ENCODE measurements around the gene KCNJ15. TPM values are rescaled to one million over a fixed set of nuclear protein-coding genes. Genes with fewer than 3 reads are reported as not detected.

Gene KCNJ15
- total RNA-seq, 4 donors from 2014 or later: 0.14 to 0.16 TPM; not detected in 2

DNA sequence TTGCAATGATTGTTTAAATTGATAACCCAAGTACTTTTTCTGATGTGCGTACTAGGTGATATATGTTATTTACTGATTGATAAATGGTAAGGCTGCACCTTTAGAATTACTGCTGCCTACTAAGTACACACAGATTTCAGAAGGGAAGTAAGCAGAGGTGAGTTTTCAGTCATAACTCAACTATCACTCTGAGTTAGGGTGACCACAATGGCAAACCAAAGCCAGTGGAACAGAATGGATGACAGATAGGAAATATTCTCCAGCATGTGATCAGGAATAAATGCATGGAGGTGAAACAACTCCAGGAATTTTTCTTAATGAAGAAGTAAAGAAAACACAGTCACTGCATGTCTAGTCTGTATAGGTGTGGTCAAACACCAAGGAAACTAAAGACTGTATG is 7.5 kb upstream of the KCNJ15 start:
- no peaks in the 10 kb centered on the region for H3K36me3 ChIP-seq
- intact Hi-C loops (cut with DNase I; ENCODE audit: low total_unique reads): no loop called here
- no peaks in the 10 kb centered on the region for H3K27me3 ChIP-seq
- H3K4me1 ChIP-seq: peaks cover 5 to 29% (median 16%) of the 10 kb centered on the region in 4 donors
- WGBS, 2 donors (ENCODE audit: low coverage in 1 of 2): 74 to 80% methylated on average over 1 of the region's 1 CpG
- H3K27ac ChIP-seq: no peak overlapping the region
- no peaks in the 10 kb centered on the region for H3K9me3 ChIP-seq
- in situ Hi-C loops (cut with MboI; ENCODE audit: low pct_ligation_motif_present in 1 of 4, low pct_unique_long_range_greater_than_20kb in 1 of 4, low sequenced_read_pairs in 3 of 4): no loop called here
- DNase-seq: no peak
- TF ChIP-seq CTCF (IDR thresholded peaks at IDR 0.05) (no peak), EP300 (IDR thresholded peaks at IDR 0.05; ENCODE audit: low read depth) (no peak), POLR2A (IDR thresholded peaks at IDR 0.05) (no peak), POLR2AphosphoS5 (IDR thresholded peaks at IDR 0.05) (no peak)
- no peak overlapping the region for H3K4me3 ChIP-seq

- intact Hi-C loops (cut with DNase I; ENCODE audit: low total_unique reads) (no loop called here), in situ Hi-C loops (cut with MboI; ENCODE audit: low pct_ligation_motif_present in 1 of 4, low pct_unique_long_range_greater_than_20kb in 1 of 4, low sequenced_read_pairs in 3 of 4) (no loop called here)
- Histone ChIP-seq H3K4me1 (peaks cover 5 to 29% (median 16%) of the 10 kb centered on the region in 4 donors), H3K9me3 (no peaks in the 10 kb centered on the region), H3K36me3 (no peaks in the 10 kb centered on the region), H3K27me3 (no peaks in the 10 kb centered on the region), H3K4me3 (no peak overlapping the region), H3K27ac (no peak overlapping the region)
- 83 to 95% methylated on average over 3 of the region's 3 CpGs for WGBS, 2 donors (ENCODE audit: low coverage in 1 of 2)
- TF ChIP-seq CTCF (IDR thresholded peaks at IDR 0.05) (no peak), EP300 (IDR thresholded peaks at IDR 0.05; ENCODE audit: low read depth) (no peak)
- no peak for DNase-seq
Measured at GRCh38 chr21:38249696-38250278, 7.0 kb upstream of the KCNJ15 start.

DNA sequence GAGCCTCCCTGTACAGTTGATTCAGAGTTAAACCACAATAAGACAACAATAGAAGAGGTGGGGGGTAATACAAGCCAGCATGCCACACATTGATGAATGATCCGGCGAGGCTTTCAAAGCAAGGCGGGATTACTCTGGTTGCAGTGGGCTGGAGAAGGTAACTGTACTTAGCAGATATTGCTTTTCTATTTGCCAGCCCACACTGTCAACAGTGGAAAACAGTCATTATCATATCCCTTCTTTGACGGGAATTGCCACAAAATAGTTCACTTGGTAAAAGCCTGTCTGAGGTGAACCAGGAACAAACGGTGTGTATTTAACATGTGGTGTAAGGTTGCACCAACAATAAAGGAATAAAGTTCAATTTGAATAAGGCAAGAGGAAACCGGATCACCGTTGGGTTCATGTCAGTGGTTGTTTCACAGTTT is 5.8 kb upstream of the KCNJ15 start:
- Histone ChIP-seq H3K27me3 (peaks cover 10% of the 10 kb centered on the region), H3K4me3 (no peak overlapping the region), H3K36me3 (no peaks in the 10 kb centered on the region), H3K9me3 (no peaks in the 10 kb centered on the region), H3K4me1 (peaks cover 5 to 29% (median 16%) of the 10 kb centered on the region in 4 donors), H3K27ac (peak overlapping the region in 2 of 4 donors; percentile 30 to 49)
- 58 to 68% methylated on average over 7 of the region's 7 CpGs for WGBS, 2 donors (ENCODE audit: low coverage in 1 of 2)
- intact Hi-C loops (cut with DNase I; ENCODE audit: low total_unique reads): no loop called here
- in situ Hi-C loops (cut with MboI; ENCODE audit: low pct_ligation_motif_present in 1 of 4, low pct_unique_long_range_greater_than_20kb in 1 of 4, low sequenced_read_pairs in 3 of 4): no loop called here
- no peak for DNase-seq
- TF ChIP-seq CTCF (IDR thresholded peaks at IDR 0.05) (no peak), POLR2A (IDR thresholded peaks at IDR 0.05) (no peak), POLR2AphosphoS5 (IDR thresholded peaks at IDR 0.05) (no peak), EP300 (IDR thresholded peaks at IDR 0.05; ENCODE audit: low read depth) (no peak)

- peaks cover 0 to 21% (median 6%) of the 10 kb centered on the region in 4 donors for H3K4me1 ChIP-seq
- H3K9me3 ChIP-seq: no peaks in the 10 kb centered on the region
- DNase-seq: no peak
- no peak for TF ChIP-seq POLR2A (IDR thresholded peaks at IDR 0.05)
- TF ChIP-seq EP300 (IDR thresholded peaks at IDR 0.05; ENCODE audit: low read depth): no peak
- no peak for TF ChIP-seq CTCF (IDR thresholded peaks at IDR 0.05)
- no peak for TF ChIP-seq POLR2AphosphoS5 (IDR thresholded peaks at IDR 0.05)
- in situ Hi-C loops (cut with MboI; ENCODE audit: low pct_ligation_motif_present in 1 of 4, low pct_unique_long_range_greater_than_20kb in 1 of 4, low sequenced_read_pairs in 3 of 4) (no loop called here), intact Hi-C loops (cut with DNase I; ENCODE audit: low total_unique reads) (no loop called here)
- H3K4me3 ChIP-seq: no peak overlapping the region
- WGBS, 2 donors (ENCODE audit: low coverage in 1 of 2): 67% methylated on average over 3 of the region's 3 CpGs; no CpG with 5 or more reads in 1 of the 2 donors
- peaks cover 10% of the 10 kb centered on the region for H3K27me3 ChIP-seq
- no peak overlapping the region for H3K27ac ChIP-seq
- H3K36me3 ChIP-seq: no peaks in the 10 kb centered on the region
Measured at GRCh38 chr21:38254970-38255369, 1.8 kb upstream of the KCNJ15 start.

All from transverse colon (tissue), 4 donors.